ENCODE measurements around the gene ODF2. TPM values are rescaled to one million over a fixed set of nuclear protein-coding genes. Genes with fewer than 3 reads are reported as not detected.

ODF2 gene
- total and polyA plus RNA-seq, 2 of the 8 experiments (the other 6 are each of a cell fraction or from before 2014, with no cell fraction given) = 5.6 to 17.9 TPM

DNA sequence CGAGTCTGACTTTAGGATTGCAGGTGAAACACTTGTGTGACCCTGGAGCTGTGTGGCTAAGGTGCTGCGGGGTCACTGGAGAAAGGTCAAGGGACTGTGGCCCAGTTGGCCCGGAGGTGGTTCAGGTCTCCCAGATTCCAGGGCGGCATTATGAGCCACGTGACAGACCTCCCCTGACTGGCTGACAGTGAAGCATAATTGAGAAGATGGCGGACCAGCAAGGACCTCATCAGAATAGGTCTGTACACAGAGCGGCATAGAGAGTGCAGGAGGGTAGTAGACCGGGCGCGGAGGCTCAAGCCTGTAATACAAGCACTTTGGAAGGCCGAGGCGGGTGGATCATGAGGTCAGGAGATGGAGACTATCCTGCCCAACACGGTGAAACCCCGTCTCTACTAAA is 815 bp upstream of the ODF2 start:
- Histone ChIP-seq H3K23me2 (ENCODE audit: low read depth, low read length) (peaks cover 6% of the 10 kb centered on the region), H3K4me2 (ENCODE audit: insufficient read depth in 1 of 2, low read depth in 2 of 2, low read length in 2 of 2) (peak overlapping the region in 1 of 2 experiments; percentile 78; a peak in 1 of 4 replicates), H4K8ac (ENCODE audit: extremely low read depth, insufficient read depth, low read length) (no peak overlapping the region), H2BK120ac (replicated peaks; ENCODE audit: low read depth, low read length) (no peak overlapping the region), H3K56ac (replicated peaks; ENCODE audit: insufficient read length, low read depth, low read length) (no peak overlapping the region), H3K9me3 (ENCODE audit: insufficient read depth in 2 of 2, low read depth in 1 of 2, low read length in 1 of 2) (no peaks in the 10 kb centered on the region), H3K18ac (ENCODE audit: extremely low read depth, low read length) (no peak overlapping the region), H3K79me1 (ENCODE audit: low read depth, low read length) (no peaks in the 10 kb centered on the region), H3K14ac (ENCODE audit: insufficient read length) (no peak overlapping the region), H2AK5ac (ENCODE audit: low read depth, low read length) (0 out of 2 replicates have a peak overlapping the region, but pooled peaks have one; percentile 9), H3K4me3 (ENCODE audit: extremely low read depth in 1 of 4, insufficient read depth in 2 of 4, low read depth in 3 of 4, low read length in 4 of 4) (no peak overlapping the region), H3K23ac (ENCODE audit: insufficient read length) (no peak overlapping the region), H2BK15ac (ENCODE audit: low read length) (no peak overlapping the region), H4K20me1 (replicated peaks in 1 of 2; ENCODE audit: control insufficient read depth in 1 of 2, insufficient read depth in 2 of 2, low read length in 2 of 2) (peaks cover 14% of the 10 kb centered on the region in 2 experiments), H4K91ac (replicated peaks; ENCODE audit: insufficient read length, low read length) (no peak overlapping the region), H3K4me1 (replicated peaks in 1 of 4; ENCODE audit: control insufficient read depth in 3 of 4, insufficient read depth in 4 of 4, low read length in 3 of 4) (peaks cover 0 to 8% (median 5%) of the 10 kb centered on the region in 4 experiments; a peak in 5 of 7 replicates), H2BK5ac (ENCODE audit: low read depth, low read length) (no peak overlapping the region), H2BK20ac (ENCODE audit: low read length) (0 out of 2 replicates have a peak overlapping the region, but pooled peaks have one; percentile 1), H2AFZ (ENCODE audit: low read length) (no peak overlapping the region), H3K27me3 (replicated peaks in 1 of 4; ENCODE audit: control insufficient read depth in 3 of 4, extremely low read depth in 1 of 4, insufficient read depth in 3 of 4, low read length in 3 of 4) (peaks cover 15 to 39% (median 36%) of the 10 kb centered on the region in 4 experiments), H3K36me3 (ENCODE audit: control insufficient read depth in 2 of 4, insufficient read depth in 4 of 4, low read length in 3 of 4) (0 out of 8 replicates have a peak, but pooled peaks cover 0 to 2% (median 0%) of the 10 kb centered on the region in 4 experiments), H3K79me2 (ENCODE audit: control insufficient read depth in 1 of 2, insufficient read depth in 2 of 2, low read length in 2 of 2) (no peaks in the 10 kb centered on the region), H3K27ac (ENCODE audit: low read depth, low read length) (no peak overlapping the region), H2BK12ac (ENCODE audit: low read depth, low read length) (no peak overlapping the region), H4K5ac (ENCODE audit: insufficient read length, low read depth, low read length) (no peak overlapping the region), H3K4ac (replicated peaks; ENCODE audit: insufficient read length, low read depth, low read length) (no peak overlapping the region), H3K9ac (replicated peaks in 1 of 4; ENCODE audit: extremely low read depth in 1 of 4, low read depth in 3 of 4, low read length in 3 of 4) (no peak overlapping the region)
- WGBS, 2 experiments (ENCODE audit: extremely low coverage in 1 of 2, insufficient coverage in 1 of 2, insufficient read length in 1 of 2, insufficient replicate concordance in 2 of 2, low coverage in 1 of 2, low lambda C conversion rate in 2 of 2, missing lambda C conversion rate in 1 of 2) = 86% methylated on average over 14 of the region's 14 CpGs; no CpG with 5 or more reads in 1 of the 2 experiments
- DNase-seq (ENCODE audit: low read depth in 1 of 2, low spot score in 2 of 2) (no peak), FAIRE-seq (no peak)
- ChIA-PET POLR2A (ENCODE audit: partially characterized antibody) (interaction anchor here (1.3 kb wide), 1 partner anchor 98 kb away, joined by 5 read pairs; the partner anchor contains the start of gene SPTAN1), CTCF (ENCODE audit: partially characterized antibody) (interaction anchor here (0.6 to 1.0 kb wide), 3 partner anchors 16 to 25 kb away, joined by 3 to 6 read pairs (median 3); no protein-coding TSS in a partner anchor)
- TF ChIP-seq YY1 (IDR thresholded peaks at IDR 0.05; ENCODE audit: low read depth, low read length) (no peak), POLR2A (IDR thresholded peaks at IDR 0.05; ENCODE audit: control extremely low read depth in 1 of 2, low read depth in 2 of 2, low read length in 2 of 2) (no peak), RXRA (IDR thresholded peaks at IDR 0.05; ENCODE audit: insufficient read depth, low read depth, low read length) (no peak), ZNF274 (IDR thresholded peaks at IDR 0.05; ENCODE audit: borderline replicate concordance, extremely low read depth, low read length) (no peak), SP4 (IDR thresholded peaks at IDR 0.05; ENCODE audit: low read length) (no peak), BCL11A (IDR thresholded peaks at IDR 0.05; ENCODE audit: low read depth in 2 of 2, low read length in 2 of 2) (no peak)

Data from H1 (cell line).